ENCODE data around the gene NOP9.

DNA sequence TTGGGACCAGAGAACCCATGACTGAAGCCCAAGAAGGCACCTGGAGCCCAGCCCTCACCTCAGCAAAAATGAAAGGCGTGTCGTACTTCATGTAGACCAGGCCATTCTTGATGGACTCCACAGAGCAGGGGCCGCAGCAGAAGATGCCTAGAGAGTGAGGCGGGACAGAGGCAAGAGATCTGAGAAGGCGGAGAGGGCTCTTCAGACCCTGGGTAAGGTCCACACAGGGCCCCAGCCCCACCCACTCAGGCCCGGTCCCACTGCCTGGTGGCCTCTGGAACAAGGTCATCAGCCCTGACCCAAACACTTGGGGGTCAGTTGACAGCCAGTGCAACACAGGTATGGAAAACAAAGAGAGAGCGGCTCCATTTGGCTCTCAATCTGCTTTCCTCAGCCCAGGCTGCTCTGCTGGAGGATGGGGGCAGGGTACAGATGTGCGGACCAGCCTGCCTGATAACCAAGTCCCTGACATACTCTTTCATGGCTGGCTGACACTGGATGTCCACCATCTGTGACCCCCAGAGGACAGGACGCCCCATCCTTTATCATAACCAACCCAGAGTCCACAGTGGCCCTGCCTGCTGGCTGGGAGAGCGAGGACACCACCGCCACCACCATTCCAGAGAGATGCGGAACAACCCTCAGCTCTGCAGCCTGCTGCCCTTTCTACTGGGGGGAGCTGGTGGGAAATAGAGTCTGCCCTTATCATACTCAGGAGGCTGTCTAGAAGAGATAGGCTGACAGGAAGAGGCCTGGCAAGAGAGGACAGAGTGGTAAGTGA lies 43.5 kb upstream of the NOP9 start:
- TF ChIP-seq CTCF (IDR thresholded peaks at IDR 0.05) (no peak), POLR2A (IDR thresholded peaks at IDR 0.05; ENCODE audit: low read depth) (no peak), EP300 (IDR thresholded peaks at IDR 0.05) (no peak), POLR2AphosphoS5 (IDR thresholded peaks at IDR 0.05) (no peak)

All from esophagus muscularis mucosa (tissue), 4 donors.